ENCODE data around the gene ANKRD37.

- TF ChIP-seq TBL1XR1 (IDR thresholded peaks at IDR 0.05; ENCODE audit: low read length in 2 of 2) (no peak), CTCF (IDR thresholded peaks at IDR 0.05 in 2 of 3, conservative IDR thresholded peaks at IDR 0.05 in 1 of 3; ENCODE audit: insufficient read depth in 2 of 3, low read depth in 1 of 3, low read length in 3 of 3) (no peak), BCLAF1 (IDR thresholded peaks at IDR 0.05; ENCODE audit: borderline replicate concordance in 1 of 2, control insufficient read depth in 1 of 2, low read depth in 2 of 2, low read length in 1 of 2) (no peak), KAT7 (CRISPR knock-in tag; IDR thresholded peaks at IDR 0.05; ENCODE audit: borderline replicate concordance) (no peak), ZNF511 (CRISPR knock-in tag; IDR thresholded peaks at IDR 0.05) (no peak), HDAC8 (tag; IDR thresholded peaks at IDR 0.05) (no peak), HCFC1 (IDR thresholded peaks at IDR 0.05; ENCODE audit: low read depth, low read length) (no peak), SREBF2 (CRISPR knock-in tag; IDR thresholded peaks at IDR 0.05) (no peak)
Observed at GRCh38 chr4:185352741-185353140, 43.9 kb upstream of the ANKRD37 start.

All from K562 (cell line).